RWPE1 (cell line): ENCODE results near the gene PLEKHA7.

ENCODE experiments used
- CTCF ChIA-PET: fragments of 350-600 bp; sonication (Branson Sonifier 250); formaldehyde crosslinking; extraction: SDS; loops from one replicate; lab custom pipeline; 2021; lab: Yijun Ruan, JAX
- POLR2A ChIA-PET: fragments of 400-600 bp; formaldehyde crosslinking; extraction: SDS; loops from one replicate; lab custom pipeline; 2020; ENCODE audit warnings: antibody characterized with exemption; ENCODE audit not compliant: low non-redundant PET; lab: Yijun Ruan, JAX
- DNase-seq: peaks from one replicate; pipeline ENCODE4 v3.0.0; 2012; ENCODE audit warnings: low spot score
- H3K27ac ChIP-seq: fragments of 450-650 bp; 2 replicates; pipeline ENCODE4 v1.5.1; 2017
- CTCF ChIP-seq: fragments of 450-650 bp; conservative IDR thresholded peaks from 2 replicates; pipeline ENCODE4 v1.5.1; 2017; ENCODE audit warnings: low read depth, mild to moderate bottlenecking

The PLEKHA7 gene

DNA sequence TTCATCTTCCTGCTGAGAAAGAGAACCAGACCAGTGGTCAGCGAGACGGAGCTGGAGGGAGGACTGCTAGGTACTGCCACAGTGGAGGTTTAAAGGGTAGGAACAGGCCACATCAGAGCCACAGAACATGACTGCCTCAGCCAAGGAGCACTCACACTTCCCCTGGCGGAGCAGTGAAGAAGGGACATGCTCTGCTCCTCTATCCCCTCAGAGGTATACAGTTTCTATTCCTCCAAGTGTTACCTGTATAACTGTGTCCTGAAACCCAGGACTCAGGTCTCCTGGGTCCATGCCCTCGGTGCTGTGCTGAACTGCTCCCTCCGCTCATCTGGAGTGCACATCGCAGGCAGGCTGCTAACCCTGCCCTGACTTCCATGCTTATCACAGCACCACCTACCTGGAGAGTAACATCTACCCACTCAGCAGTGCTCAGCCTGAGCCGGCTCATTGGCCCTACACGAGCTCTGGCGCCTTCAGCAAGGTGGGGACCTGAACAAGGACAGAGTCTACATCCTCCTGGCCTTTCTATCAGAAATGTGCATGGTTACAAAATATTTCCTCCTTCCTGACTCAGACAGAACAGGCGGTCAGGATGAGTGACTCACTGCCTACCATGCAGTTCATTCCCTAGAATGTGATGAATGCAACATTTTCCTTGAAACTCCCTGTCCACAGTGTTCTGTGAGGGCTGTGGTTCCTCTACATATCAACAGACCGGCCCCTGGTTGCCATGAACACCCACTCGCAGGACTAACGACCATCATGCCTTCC, 222.8 kb downstream of the PLEKHA7 start:
- no peak for TF ChIP-seq CTCF
- CTCF ChIA-PET: interaction anchor here (1.2 kb wide), 1 partner anchor 29 kb away, joined by 5 read pairs; no protein-coding TSS in a partner anchor
- H3K27ac ChIP-seq: peak overlapping the region; percentile 80
- POLR2A ChIA-PET: no interaction called here
- DNase-seq: peak; percentile 84

DNA sequence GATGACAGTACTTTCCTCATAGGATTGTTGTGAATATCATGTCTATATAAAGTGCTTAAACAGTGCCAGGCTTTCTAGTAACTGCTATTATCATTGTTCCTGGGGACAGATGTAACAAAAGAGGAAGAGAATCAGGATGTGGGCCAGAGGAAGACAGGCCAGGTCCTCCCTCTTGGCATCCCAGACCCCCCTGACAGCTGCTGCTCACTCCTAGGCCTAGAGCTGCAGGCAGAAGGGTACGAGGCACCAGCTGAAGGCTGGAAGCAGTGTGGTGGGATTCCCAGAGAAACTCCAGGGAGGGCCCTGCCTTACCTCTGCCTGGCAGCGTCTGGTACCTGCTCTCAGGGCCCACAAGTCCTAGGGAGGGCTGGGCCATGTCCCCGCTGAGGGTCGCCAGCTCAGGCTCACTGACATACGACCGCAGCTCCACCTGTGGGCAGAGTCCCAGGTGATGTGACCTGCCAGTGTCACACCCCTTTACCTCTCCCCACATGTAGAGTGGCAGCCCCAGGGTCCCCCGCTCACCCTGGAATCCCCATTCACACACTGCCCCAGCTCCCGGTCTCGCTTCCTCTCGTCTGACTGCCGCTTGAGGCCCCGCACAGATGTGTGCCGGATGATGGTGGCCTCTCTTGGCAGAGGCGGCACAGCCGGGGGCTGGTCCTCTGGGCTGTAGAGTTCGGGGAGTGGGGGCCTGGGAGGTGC, 223.6 kb downstream of the PLEKHA7 start:
- ChIA-PET POLR2A (no interaction called here), CTCF (no interaction called here)
- peak overlapping the region; percentile 80 for H3K27ac ChIP-seq
- DNase-seq: no peak
- no peak for TF ChIP-seq CTCF

DNA sequence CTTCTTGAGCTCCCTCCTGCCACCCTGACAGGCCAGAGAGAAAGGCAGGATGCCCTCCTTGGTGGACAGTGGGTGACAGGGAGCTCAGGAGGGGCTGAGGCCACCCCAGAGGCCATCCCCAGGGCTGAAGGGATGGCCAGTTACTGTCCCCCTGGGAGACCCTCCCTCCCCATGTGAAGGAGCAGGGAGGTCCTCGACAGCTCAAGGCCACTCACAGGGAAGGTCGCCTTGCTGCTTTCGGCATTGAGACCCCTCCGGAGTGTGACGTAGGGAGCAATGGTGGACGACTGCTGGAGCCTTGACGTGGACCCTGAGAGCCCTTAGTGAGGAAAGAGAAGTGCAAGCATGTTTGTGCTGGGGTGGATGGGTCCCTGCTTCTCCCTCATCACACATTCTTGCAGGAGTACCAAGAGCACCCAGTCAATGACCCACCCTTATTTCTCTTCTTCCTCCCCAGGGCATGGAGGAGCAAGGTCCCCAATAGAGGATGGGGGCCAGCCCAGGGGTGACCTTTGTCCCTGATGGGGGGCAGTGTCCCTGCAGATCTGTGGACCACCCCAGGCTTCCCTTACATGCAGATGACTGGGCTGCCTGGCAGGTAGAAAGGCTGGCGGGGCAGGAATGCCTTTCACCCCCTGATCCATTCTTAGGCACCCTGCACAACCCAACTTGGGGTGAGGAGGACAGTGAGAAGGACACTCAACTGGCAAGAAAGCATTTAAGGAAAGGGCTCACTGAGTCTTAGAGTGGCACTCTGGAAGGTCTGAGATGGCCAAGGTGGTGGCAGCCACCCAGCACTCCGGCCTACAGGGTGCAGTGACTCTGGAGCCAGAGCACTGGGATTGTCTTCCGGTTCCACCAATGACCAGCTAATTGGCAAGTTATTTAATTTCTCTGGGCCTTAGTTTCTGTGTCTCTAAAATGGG, 224.4 kb downstream of the PLEKHA7 start:
- TF ChIP-seq CTCF: no peak
- DNase-seq: no peak
- CTCF ChIA-PET: interaction anchor here (1.3 to 2.0 kb wide), 2 partner anchors 27 to 30 kb away, joined by 3 to 8 read pairs; no protein-coding TSS in a partner anchor
- POLR2A ChIA-PET: no interaction called here
- H3K27ac ChIP-seq: peak overlapping the region; percentile 93

DNA sequence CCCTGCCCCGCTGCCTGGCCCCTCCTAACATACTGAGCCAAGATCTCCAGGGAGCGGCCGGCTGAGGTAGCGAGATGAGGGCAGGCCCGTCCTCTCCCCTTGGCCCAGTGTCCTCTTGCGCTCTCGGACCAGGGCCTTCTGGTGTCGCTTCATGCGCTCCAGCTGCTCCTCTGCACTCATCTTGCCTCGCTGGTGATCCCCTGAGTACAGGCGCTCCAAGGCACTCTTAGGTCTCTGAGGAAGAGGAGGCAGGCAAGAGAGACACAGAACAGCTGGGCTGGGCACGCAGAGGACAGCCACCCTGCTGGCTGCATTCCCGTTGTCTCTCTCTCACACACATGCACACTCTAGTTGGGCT, 225.2 kb downstream of the PLEKHA7 start:
- ChIA-PET POLR2A (no interaction called here), CTCF (interaction anchor here (1.3 to 2.0 kb wide), 2 partner anchors 27 to 31 kb away, joined by 3 to 8 read pairs; no protein-coding TSS in a partner anchor)
- no peak for TF ChIP-seq CTCF
- DNase-seq: no peak
- peak overlapping the region; percentile 93 for H3K27ac ChIP-seq

DNA sequence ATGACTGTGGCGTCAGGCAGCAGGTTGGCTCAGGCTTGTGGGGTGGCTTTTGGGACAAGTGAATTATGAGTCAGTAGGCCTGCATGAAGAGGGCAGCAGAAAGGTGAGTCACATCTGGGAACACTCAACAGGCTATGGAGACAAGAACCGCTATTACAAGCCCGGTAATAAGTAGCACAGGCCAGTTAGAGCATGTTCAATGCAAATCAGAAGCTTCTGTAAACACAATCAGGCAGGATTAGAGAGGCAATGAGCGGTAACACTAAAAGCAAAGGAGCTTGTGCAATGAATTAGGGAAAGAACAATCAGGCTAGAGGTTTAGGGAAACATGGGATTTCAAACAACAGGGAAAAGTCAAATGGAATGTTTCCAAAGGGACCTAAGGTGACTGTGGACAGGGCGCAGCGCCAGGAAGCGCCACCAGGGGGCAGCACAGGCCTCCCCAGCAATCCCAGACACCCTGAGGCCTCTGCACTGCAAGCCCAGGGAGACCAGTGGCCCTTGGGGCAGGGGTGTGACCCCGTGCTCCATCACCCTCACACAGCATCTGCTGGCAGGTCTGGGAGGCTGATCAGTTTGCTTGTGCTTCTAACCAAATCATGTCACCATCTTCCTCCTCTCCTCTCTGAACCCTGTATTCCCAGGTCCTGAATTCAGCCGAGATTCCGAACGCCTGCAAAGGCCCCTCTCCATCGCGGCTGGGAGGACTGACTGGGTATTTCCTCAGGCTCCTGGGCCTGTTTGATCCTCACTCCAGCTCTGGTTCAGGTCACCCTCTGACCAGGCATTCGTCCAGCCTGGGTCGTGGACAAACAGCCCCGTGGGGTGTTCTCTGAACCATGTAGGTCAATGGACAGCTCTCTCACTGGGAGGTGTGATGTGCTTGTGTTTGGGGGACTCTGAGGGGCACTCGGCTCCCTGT, 225.8 kb downstream of the PLEKHA7 start:
- ChIA-PET CTCF (interaction anchor here (0.6 to 2.0 kb wide), 12 partner anchors 9 to 668 kb away, joined by 3 to 8 read pairs (median 4); partner anchors contain the start of gene C11orf58), POLR2A (no interaction called here)
- peak; percentile 96 for TF ChIP-seq CTCF
- peak overlapping the region; percentile 93 for H3K27ac ChIP-seq
- DNase-seq: peak; percentile 90
